Measurements from ENCODE around the gene TCAP. TPM values are rescaled to one million over a fixed set of nuclear protein-coding genes. Genes with fewer than 3 reads are reported as not detected.

The TCAP gene
- total RNA-seq, 2 donors from 2014 or later: 0.49 to 1.2 TPM

DNA sequence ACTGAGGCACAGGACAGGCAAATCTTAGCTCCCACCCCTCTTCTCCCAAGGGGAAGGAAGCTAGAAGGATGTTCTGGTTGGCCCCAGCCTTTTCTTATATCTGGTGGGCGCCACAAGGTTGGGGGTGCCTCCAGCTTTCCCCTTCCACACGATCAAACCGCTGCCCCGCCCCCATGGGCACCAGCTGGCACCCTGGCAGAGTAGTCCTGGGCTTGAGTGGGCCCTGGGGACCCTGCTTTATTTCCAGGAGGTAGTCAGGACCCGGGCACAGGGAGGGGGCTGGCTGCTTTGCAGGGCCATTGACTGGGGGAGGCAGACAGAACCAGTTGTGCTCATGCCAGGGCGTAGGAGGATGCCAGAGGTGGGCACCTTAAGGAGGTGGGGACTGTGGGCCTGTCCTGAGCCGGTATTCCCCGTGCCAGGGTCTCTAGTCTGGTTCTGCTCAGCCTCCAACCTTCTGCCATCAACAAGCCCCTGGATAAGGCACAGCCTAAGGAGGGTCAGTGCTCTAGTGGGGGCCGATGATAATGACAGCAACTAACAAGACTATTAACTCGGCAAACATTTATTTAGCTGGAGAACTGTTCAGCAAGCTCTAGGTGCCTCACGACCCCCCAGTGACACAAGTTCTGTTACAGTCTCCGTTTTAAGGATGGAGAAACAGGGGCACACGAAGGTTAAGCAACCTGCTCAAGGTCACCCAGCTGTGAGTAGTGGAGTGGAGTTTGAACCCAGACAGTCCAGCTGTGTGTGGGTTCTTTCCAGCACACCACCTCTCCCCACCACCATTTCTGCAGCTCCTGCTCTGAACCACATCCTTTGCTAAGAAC lies 46.0 kb upstream of the TCAP start:
- Histone ChIP-seq H3K36me3 (no peaks in the 10 kb centered on the region), H3K9me3 (no peaks in the 10 kb centered on the region), H3K4me3 (peak overlapping the region; percentile 40), H3K9ac (ENCODE audit: low read depth in 2 of 2, low read length in 2 of 2) (peak overlapping the region in 1 of 2 donors; percentile 73), H3K27me3 (no peaks in the 10 kb centered on the region), H3K4me1 (peaks cover 5% of the 10 kb centered on the region), H3K27ac (no peak overlapping the region)
- intact Hi-C loops (cut with DNase I): no loop called here
- TF ChIP-seq, protein P1, sequence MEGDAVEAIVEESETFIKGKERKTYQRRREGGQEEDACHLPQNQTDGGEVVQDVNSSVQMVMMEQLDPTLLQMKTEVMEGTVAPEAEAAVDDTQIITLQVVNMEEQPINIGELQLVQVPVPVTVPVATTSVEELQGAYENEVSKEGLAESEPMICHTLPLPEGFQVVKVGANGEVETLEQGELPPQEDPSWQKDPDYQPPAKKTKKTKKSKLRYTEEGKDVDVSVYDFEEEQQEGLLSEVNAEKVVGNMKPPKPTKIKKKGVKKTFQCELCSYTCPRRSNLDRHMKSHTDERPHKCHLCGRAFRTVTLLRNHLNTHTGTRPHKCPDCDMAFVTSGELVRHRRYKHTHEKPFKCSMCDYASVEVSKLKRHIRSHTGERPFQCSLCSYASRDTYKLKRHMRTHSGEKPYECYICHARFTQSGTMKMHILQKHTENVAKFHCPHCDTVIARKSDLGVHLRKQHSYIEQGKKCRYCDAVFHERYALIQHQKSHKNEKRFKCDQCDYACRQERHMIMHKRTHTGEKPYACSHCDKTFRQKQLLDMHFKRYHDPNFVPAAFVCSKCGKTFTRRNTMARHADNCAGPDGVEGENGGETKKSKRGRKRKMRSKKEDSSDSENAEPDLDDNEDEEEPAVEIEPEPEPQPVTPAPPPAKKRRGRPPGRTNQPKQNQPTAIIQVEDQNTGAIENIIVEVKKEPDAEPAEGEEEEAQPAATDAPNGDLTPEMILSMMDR (IDR thresholded peaks at IDR 0.05): no peak
- no peak for DNase-seq

DNA sequence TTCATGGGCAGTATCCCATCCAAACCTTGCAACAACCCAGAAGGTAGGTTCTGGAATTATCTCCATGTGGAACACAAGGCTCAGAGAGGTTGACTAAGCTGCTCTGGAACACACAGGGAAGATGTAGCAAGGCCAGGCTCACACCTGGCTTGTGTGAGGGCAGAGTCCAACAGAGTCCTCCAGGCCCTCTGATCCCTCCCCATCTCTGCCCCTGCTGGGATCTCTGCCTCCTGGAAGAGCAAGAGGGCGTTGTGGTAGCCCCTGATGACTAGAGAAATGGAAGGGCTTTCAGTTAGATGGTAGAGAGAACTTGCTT lies 45.4 kb upstream of the TCAP start:
- no peak for DNase-seq
- Histone ChIP-seq H3K27me3 (no peaks in the 10 kb centered on the region), H3K9me3 (no peaks in the 10 kb centered on the region), H3K4me3 (no peak overlapping the region), H3K9ac (ENCODE audit: low read depth in 2 of 2, low read length in 2 of 2) (peak overlapping the region in 1 of 2 donors; percentile 73), H3K27ac (no peak overlapping the region), H3K4me1 (peaks cover 7% of the 10 kb centered on the region), H3K36me3 (no peaks in the 10 kb centered on the region)
- TF ChIP-seq, protein P1 (IDR thresholded peaks at IDR 0.05): no peak
- intact Hi-C loops (cut with DNase I): loop anchor here (5.0 kb wide), 2 partner anchors 72 to 133 kb away; no protein-coding TSS in a partner anchor

DNA sequence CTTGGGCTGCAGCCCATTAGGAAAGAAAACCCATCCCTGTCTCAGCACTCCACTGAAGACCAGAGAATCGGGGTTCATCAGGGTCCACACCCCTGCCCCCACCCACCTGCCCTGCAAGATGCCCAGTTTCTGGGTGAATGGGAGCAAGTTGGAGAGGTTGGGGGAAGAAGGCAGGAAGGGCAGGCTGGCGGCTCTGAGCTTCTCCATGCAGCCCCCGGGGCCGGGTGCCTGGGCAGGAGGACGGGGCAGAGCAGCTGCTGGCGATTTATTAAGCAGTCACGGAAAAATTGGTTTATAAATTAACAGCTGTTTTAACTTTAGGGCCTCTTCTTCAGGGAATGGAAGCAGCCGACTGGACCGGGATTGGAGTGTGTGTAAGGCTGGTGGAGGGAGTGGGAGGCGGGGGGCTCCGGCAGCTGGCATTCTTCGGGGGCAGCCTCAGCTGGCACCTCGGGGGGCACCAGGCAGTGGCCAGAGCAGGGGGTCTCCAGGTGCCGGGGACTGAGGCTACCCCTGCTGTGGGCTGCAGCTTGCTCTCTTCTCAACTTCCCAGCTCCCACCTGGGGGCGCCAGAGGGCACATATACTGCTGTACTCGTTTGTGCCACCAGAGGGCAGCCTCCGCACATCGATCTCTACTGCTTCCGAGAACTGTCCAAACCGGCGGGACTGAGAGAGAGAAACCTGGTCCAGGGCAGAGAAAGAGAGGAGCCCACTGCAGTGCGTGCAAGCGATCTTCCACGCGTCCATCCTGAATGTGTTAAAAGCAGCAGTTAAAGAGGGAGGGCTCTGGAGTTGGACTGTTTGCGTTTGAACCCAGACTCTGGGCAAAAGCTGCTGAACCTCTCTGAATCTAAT lies 43.4 kb upstream of the TCAP start:
- no peak overlapping the region for H3K27ac ChIP-seq
- H3K27me3 ChIP-seq: peaks cover 2% of the 10 kb centered on the region
- H3K4me1 ChIP-seq: peaks cover 8% of the 10 kb centered on the region
- TF ChIP-seq, protein P1 (IDR thresholded peaks at IDR 0.05): peak; percentile 99
- H3K9me3 ChIP-seq: no peaks in the 10 kb centered on the region
- H3K9ac ChIP-seq (ENCODE audit: low read depth in 2 of 2, low read length in 2 of 2): peak overlapping the region in 1 of 2 donors; percentile 26
- H3K4me3 ChIP-seq: no peak overlapping the region
- DNase-seq: peak; percentile 90
- intact Hi-C loops (cut with DNase I): loop anchor here (2.0 to 5.0 kb wide), 3 partner anchors 47 to 131 kb away; partner anchors contain the start of gene PNMT
- H3K36me3 ChIP-seq: no peaks in the 10 kb centered on the region

DNA sequence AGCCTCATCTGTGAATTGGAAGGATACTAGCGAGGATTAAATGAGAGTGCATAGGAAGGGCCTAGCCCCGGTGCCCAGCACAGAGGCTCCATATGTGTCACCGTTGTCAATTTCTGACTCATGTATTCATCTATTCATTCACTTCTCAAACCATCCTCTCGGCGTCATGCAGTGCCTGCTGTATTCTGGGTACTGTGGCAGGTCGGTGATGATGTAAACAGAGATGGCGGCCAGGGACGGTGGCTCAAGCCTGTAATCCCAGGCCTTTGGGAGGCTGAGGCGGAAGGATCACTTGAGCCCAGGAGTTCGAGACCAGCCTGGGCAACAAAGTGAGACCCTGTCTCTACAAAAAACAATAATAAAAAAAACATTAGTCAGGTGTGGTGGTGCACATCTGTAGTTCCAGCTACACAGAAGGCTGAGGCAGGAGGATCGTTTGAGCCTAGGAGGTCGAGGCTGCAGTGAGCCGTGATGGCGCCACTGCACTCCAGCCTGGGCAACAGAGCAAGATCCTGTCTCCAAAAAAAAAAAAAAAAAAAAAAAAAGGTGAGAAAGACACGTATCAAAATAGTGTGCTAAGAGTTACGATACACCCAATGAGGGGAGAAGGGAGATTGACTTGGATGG lies 42.7 kb upstream of the TCAP start:
- peaks cover 9% of the 10 kb centered on the region for H3K27me3 ChIP-seq
- TF ChIP-seq, protein P1 (IDR thresholded peaks at IDR 0.05): no peak
- no peak for DNase-seq
- intact Hi-C loops (cut with DNase I): loop anchor here (2.0 to 5.0 kb wide), 3 partner anchors 46 to 130 kb away; partner anchors contain the start of gene PNMT
- H3K36me3 ChIP-seq: no peaks in the 10 kb centered on the region
- H3K27ac ChIP-seq: no peak overlapping the region
- peaks cover 8% of the 10 kb centered on the region for H3K4me1 ChIP-seq
- H3K9ac ChIP-seq (ENCODE audit: low read depth in 2 of 2, low read length in 2 of 2): peak overlapping the region in 1 of 2 donors; percentile 26
- H3K9me3 ChIP-seq: no peaks in the 10 kb centered on the region
- no peak overlapping the region for H3K4me3 ChIP-seq

DNA sequence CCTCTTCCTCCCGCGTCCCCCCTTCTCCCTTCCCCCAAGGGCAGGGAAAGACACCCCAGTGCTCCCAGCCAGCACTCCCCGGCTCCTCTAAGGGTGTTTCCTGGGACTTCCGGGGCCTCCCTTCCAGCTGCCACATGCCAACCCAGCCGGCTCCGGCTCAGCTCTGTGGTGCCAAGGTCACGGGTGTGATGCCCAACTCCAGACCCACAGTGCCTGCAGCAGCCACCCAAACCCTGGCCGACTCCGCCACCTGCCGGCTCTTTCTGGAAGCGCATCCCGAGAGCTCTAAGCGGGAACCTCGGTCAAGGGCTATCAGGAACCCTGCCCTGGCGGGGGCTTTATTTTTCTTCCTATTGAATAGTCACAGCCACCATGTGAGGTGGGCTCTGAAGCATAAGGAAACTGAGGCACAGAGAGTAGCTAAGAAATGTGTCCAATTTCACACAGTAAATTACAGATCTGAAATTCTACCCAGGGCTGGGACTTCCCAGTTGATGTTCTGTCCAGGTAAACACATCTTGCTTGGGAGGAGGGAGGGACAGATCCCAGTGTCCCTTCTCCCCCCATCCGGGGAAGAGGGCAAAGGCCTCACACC lies 41.7 kb upstream of the TCAP start:
- Histone ChIP-seq H3K4me1 (peaks cover 8% of the 10 kb centered on the region), H3K27me3 (peaks cover 11% of the 10 kb centered on the region), H3K27ac (no peak overlapping the region), H3K36me3 (no peaks in the 10 kb centered on the region), H3K9ac (ENCODE audit: low read depth in 2 of 2, low read length in 2 of 2) (peak overlapping the region in 1 of 2 donors; percentile 74), H3K9me3 (no peaks in the 10 kb centered on the region), H3K4me3 (no peak overlapping the region)
- peak; percentile 96 for DNase-seq
- TF ChIP-seq, protein P1 (IDR thresholded peaks at IDR 0.05): peak; percentile 96
- intact Hi-C loops (cut with DNase I): loop anchor here (2.0 to 5.0 kb wide), 3 partner anchors 45 to 129 kb away; partner anchors contain the start of gene PNMT
